ENCODE results near the gene JARID2. TPM values are rescaled to one million over a fixed set of nuclear protein-coding genes. Genes with fewer than 3 reads are reported as not detected.

JARID2 gene
- total and polyA plus RNA-seq, 2 of the 8 experiments (the other 6 are each of a cell fraction or from before 2014, with no cell fraction given), result 60.1 to 239 TPM

GRCh38 chr6:15255909-15256395, 10.1 kb downstream of the JARID2 start:
- ChIA-PET POLR2A (ENCODE audit: partially characterized antibody) (interaction anchor here (1.0 to 1.6 kb wide), 4 partner anchors 10 to 218 kb away, joined by 3 to 6 read pairs (median 3); no protein-coding TSS in a partner anchor), CTCF (ENCODE audit: partially characterized antibody) (interaction anchor here (0.6 kb wide), 1 partner anchor 192 kb away, joined by 3 read pairs; no protein-coding TSS in a partner anchor)
- Histone ChIP-seq H3K9ac (replicated peaks in 1 of 4; ENCODE audit: extremely low read depth in 1 of 4, low read depth in 3 of 4, low read length in 3 of 4) (no peak overlapping the region; a peak in 1 of 7 replicates), H4K5ac (ENCODE audit: insufficient read length, low read depth, low read length) (no peak overlapping the region), H3K9me3 (ENCODE audit: insufficient read depth in 2 of 2, low read depth in 1 of 2, low read length in 1 of 2) (no peaks in the 10 kb centered on the region), H2BK5ac (ENCODE audit: low read depth, low read length) (no peak overlapping the region), H3K27ac (ENCODE audit: low read depth, low read length) (no peak overlapping the region), H2BK120ac (replicated peaks; ENCODE audit: low read depth, low read length) (no peak overlapping the region), H3K4ac (replicated peaks; ENCODE audit: insufficient read length, low read depth, low read length) (no peak overlapping the region), H2BK20ac (ENCODE audit: low read length) (no peak overlapping the region), H4K8ac (ENCODE audit: extremely low read depth, insufficient read depth, low read length) (no peak overlapping the region), H4K91ac (replicated peaks; ENCODE audit: insufficient read length, low read length) (no peak overlapping the region), H3K23me2 (ENCODE audit: low read depth, low read length) (peaks cover 3% of the 10 kb centered on the region; the same call in 1 of the 2 replicates), H3K36me3 (ENCODE audit: control insufficient read depth in 2 of 4, insufficient read depth in 4 of 4, low read length in 3 of 4) (peaks cover 0 to 29% (median 5%) of the 10 kb centered on the region in 4 experiments; a peak in 3 of 8 replicates), H2BK12ac (ENCODE audit: low read depth, low read length) (no peak overlapping the region), H3K27me3 (replicated peaks in 1 of 4; ENCODE audit: control insufficient read depth in 3 of 4, extremely low read depth in 1 of 4, insufficient read depth in 3 of 4, low read length in 3 of 4) (no peaks in the 10 kb centered on the region), H2BK15ac (ENCODE audit: low read length) (no peak overlapping the region), H3K79me2 (ENCODE audit: control insufficient read depth in 1 of 2, insufficient read depth in 2 of 2, low read length in 2 of 2) (peaks cover 97 to 100% of the 10 kb centered on the region in 2 experiments), H3K18ac (ENCODE audit: extremely low read depth, low read length) (no peak overlapping the region), H4K20me1 (replicated peaks in 1 of 2; ENCODE audit: control insufficient read depth in 1 of 2, insufficient read depth in 2 of 2, low read length in 2 of 2) (peaks cover 59 to 64% of the 10 kb centered on the region in 2 experiments), H2AK5ac (ENCODE audit: low read depth, low read length) (no peak overlapping the region), H3K23ac (ENCODE audit: insufficient read length) (no peak overlapping the region), H3K56ac (replicated peaks; ENCODE audit: insufficient read length, low read depth, low read length) (no peak overlapping the region), H2AFZ (ENCODE audit: low read length) (no peak overlapping the region), H3K14ac (ENCODE audit: insufficient read length) (no peak overlapping the region), H3K4me2 (ENCODE audit: insufficient read depth in 1 of 2, low read depth in 2 of 2, low read length in 2 of 2) (peak overlapping the region; percentile 49 to 89), H3K4me1 (replicated peaks in 1 of 4; ENCODE audit: control insufficient read depth in 3 of 4, insufficient read depth in 4 of 4, low read length in 3 of 4) (peaks cover 19 to 37% (median 32%) of the 10 kb centered on the region in 4 experiments), H3K79me1 (ENCODE audit: low read depth, low read length) (no peaks in the 10 kb centered on the region), H3K4me3 (ENCODE audit: extremely low read depth in 1 of 4, insufficient read depth in 2 of 4, low read depth in 3 of 4, low read length in 4 of 4) (peak overlapping the region in 1 of 4 experiments; percentile 12; a peak in 1 of 8 replicates)
- DNase-seq (ENCODE audit: low read depth in 1 of 2, low spot score in 2 of 2) (no peak), FAIRE-seq (no peak)
- TF ChIP-seq NANOG (IDR thresholded peaks at IDR 0.05; ENCODE audit: insufficient read depth, low read depth, low read length, poor library complexity, severe bottlenecking) (no peak), KDM1A (IDR thresholded peaks at IDR 0.05; ENCODE audit: borderline replicate concordance, low read length) (no peak), POU5F1 (IDR thresholded peaks at IDR 0.05; ENCODE audit: low read depth, low read length) (no peak), ZNF274 (IDR thresholded peaks at IDR 0.05; ENCODE audit: borderline replicate concordance, extremely low read depth, low read length) (no peak), JUN (IDR thresholded peaks at IDR 0.05; ENCODE audit: low read depth, low read length) (no peak)
- WGBS, 2 experiments (ENCODE audit: extremely low coverage in 1 of 2, insufficient coverage in 1 of 2, insufficient read length in 1 of 2, insufficient replicate concordance in 2 of 2, low coverage in 1 of 2, low lambda C conversion rate in 2 of 2, missing lambda C conversion rate in 1 of 2), result 81% methylated on average over 4 of the region's 4 CpGs; no CpG with 5 or more reads in 1 of the 2 experiments
